K562 (cell line): ENCODE data around the gene UFSP1. TPM values are rescaled to one million over a fixed set of nuclear protein-coding genes. Genes with fewer than 3 reads are reported as not detected.

Experiments used
- DEAF1 ChIP-seq: fragments of 450-650 bp; formaldehyde crosslinking; IDR thresholded peaks from 2 replicates; pipeline ENCODE4 v1.4.0; 2020; ENCODE audit warnings: mild to moderate bottlenecking, moderate library complexity
- GTF2A2 ChIP-seq: IDR thresholded peaks from 2 replicates; pipeline ENCODE4 v1.6.1; 2016; ENCODE audit warnings: mild to moderate bottlenecking, missing genetic modification characterization, missing compliant biosample characterization
- HIVEP1 ChIP-seq: fragments of 250-450 bp; sonication (Bioruptor Pico); IDR thresholded peaks from 2 replicates; pipeline ENCODE4 v1.4.0; 2020; ENCODE audit warnings: mild to moderate bottlenecking
- MLLT1 ChIP-seq, 2 experiments: fragments of 450-650 bp; IDR thresholded peaks; 2 replicates each; pipeline ENCODE4 v1.6.1; 2016
- NEUROD1 ChIP-seq: fragments of 150-350 bp; IDR thresholded peaks from 2 replicates; pipeline ENCODE4 v1.6.1; 2014; ENCODE audit warnings: borderline replicate concordance, low read length, low read depth; ENCODE audit not compliant: partially characterized antibody
- NFIC ChIP-seq: fragments of 450-650 bp; IDR thresholded peaks from 2 replicates; pipeline ENCODE4 v1.6.1; 2017; ENCODE audit warnings: mild to moderate bottlenecking, inconsistent platforms
- NONO ChIP-seq, 2 experiments: fragments of 200-400 bp in 1 of 2; fragments of 450-650 bp in 1 of 2; formaldehyde crosslinking in 1 of 2; IDR thresholded peaks; 2 replicates each; pipeline ENCODE4 v1.6.1; 2017; ENCODE audit warnings: low read depth in 2 of 2, mild to moderate bottlenecking in 2 of 2, moderate library complexity in 2 of 2, low read length in 1 of 2
- PCBP2 ChIP-seq: fragments of 200-400 bp; formaldehyde crosslinking; IDR thresholded peaks from 2 replicates; pipeline ENCODE4 v1.6.1; 2018; ENCODE audit warnings: low read length, low read depth, mild to moderate bottlenecking, moderate library complexity; ENCODE audit not compliant: poor library complexity, severe bottlenecking
- PRPF4 ChIP-seq: fragments of 200-400 bp; formaldehyde crosslinking; IDR thresholded peaks from one replicate; pipeline ENCODE4 v1.6.1; 2017; ENCODE audit warnings: low read length, low read depth, mild to moderate bottlenecking; ENCODE audit not compliant: insufficient read depth, poor library complexity, severe bottlenecking
- STAT5B ChIP-seq: fragments of 250-450 bp; sonication (Bioruptor Pico); IDR thresholded peaks from 2 replicates; pipeline ENCODE4 v1.8.0; 2021; ENCODE audit warnings: mild to moderate bottlenecking, inconsistent platforms
- ZNF12 ChIP-seq: sonication (generic); formaldehyde crosslinking; IDR thresholded peaks from 2 replicates; pipeline ENCODE4 v1.4.0; 2020; ENCODE audit warnings: mild to moderate bottlenecking, missing genetic modification reagents
- ZNF263 ChIP-seq: sonication (generic); formaldehyde crosslinking; IDR thresholded peaks from 2 replicates; pipeline ENCODE4 v1.8.0; 2022; ENCODE audit warnings: mild to moderate bottlenecking, missing genetic modification reagents, borderline replicate concordance
- ZNF511 ChIP-seq: sonication (generic); formaldehyde crosslinking; IDR thresholded peaks from 2 replicates; pipeline ENCODE4 v1.8.0; 2022; ENCODE audit warnings: mild to moderate bottlenecking, missing genetic modification reagents
- ZNF655 ChIP-seq: fragments of 250-450 bp; sonication (Bioruptor Pico); IDR thresholded peaks from 2 replicates; pipeline ENCODE4 v1.5.0; 2021
- polyA plus RNA-seq, 8 experiments: library from polyadenylated mRNA; depleted of rRNA in 4 of 8; stranded (reverse) in 5 of 8; unstranded in 3 of 8; fragments of >200 nt; fragmentation: Nextera tagmentation in 2 of 8; fragmentation: Illumina TruSeq in 1 of 8; extraction: Ambion mirVana in 2 of 8; extraction: Trizol in 1 of 8; gene quantifications; 2 replicates each; pipeline versions ENCODE4 v1.2.1 to v1.2.3, GENCODE V29; 2011 to 2014; ENCODE audit warnings: inconsistent platforms in 1 of 8, missing spikeins in 1 of 8
- total RNA-seq, 7 experiments: library from RNA; depleted of rRNA in 6 of 7; stranded (reverse); fragments of >200 nt in 6 of 7; fragmentation: Illumina TruSeq in 2 of 7; extraction: Trizol in 2 of 7; gene quantifications; 2 replicates each; pipeline versions ENCODE4 v1.2.1 to v1.2.3, GENCODE V29; 2011 to 2021; ENCODE audit warnings: low replicate concordance in 1 of 7
- TF ChIP-seq, protein P1 (sequence below): fragments of 250-450 bp; sonication (Bioruptor Pico); IDR thresholded peaks from 2 replicates; pipeline ENCODE4 v1.6.1; 2021; ENCODE audit warnings: mild to moderate bottlenecking
- TF ChIP-seq, protein P2 (sequence below): sonication (generic); formaldehyde crosslinking; IDR thresholded peaks from 2 replicates; pipeline ENCODE4 v1.8.0; 2022; ENCODE audit warnings: missing genetic modification reagents, mild to moderate bottlenecking, borderline replicate concordance
- TF ChIP-seq, protein P3 (sequence below): fragments of 450-650 bp; IDR thresholded peaks from 2 replicates; pipeline ENCODE4 v1.7.1; 2018; ENCODE audit warnings: mild to moderate bottlenecking, low read depth; ENCODE audit not compliant: partially characterized antibody

UFSP1 gene
- total and polyA plus RNA-seq, 9 of the 15 experiments (the other 6 are each of a cell fraction or from before 2014, with no cell fraction given) = 0.50 to 18.8 (median 2.1) TPM

- TF ChIP-seq DEAF1 (CRISPR knock-in tag) = no peak
- TF ChIP-seq ZNF12 (CRISPR knock-in tag) = no peak
- TF ChIP-seq NEUROD1 = peak; percentile 74
- TF ChIP-seq STAT5B (CRISPR knock-in tag) = no peak
- TF ChIP-seq, protein P1, sequence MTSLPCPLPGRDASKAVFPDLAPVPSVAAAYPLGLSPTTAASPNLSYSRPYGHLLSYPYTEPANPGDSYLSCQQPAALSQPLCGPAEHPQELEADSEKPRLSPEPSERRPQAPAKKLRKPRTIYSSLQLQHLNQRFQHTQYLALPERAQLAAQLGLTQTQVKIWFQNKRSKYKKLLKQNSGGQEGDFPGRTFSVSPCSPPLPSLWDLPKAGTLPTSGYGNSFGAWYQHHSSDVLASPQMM = no peak
- no peak for TF ChIP-seq HIVEP1 (CRISPR knock-in tag)
- TF ChIP-seq ZNF263 (CRISPR knock-in tag) = peak; percentile 10; the same call in 1 of the 2 replicates
- no peak for TF ChIP-seq PRPF4
- TF ChIP-seq GTF2A2 (tag) = no peak
- TF ChIP-seq MLLT1 (IDR thresholded peaks at IDR 0.05) = peak in 1 of 2 experiments; percentile 55; a peak in 1 of 4 replicates
- TF ChIP-seq, protein P2, sequence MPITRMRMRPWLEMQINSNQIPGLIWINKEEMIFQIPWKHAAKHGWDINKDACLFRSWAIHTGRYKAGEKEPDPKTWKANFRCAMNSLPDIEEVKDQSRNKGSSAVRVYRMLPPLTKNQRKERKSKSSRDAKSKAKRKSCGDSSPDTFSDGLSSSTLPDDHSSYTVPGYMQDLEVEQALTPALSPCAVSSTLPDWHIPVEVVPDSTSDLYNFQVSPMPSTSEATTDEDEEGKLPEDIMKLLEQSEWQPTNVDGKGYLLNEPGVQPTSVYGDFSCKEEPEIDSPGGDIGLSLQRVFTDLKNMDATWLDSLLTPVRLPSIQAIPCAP (CRISPR knock-in tag) = no peak
- TF ChIP-seq, protein P3, sequence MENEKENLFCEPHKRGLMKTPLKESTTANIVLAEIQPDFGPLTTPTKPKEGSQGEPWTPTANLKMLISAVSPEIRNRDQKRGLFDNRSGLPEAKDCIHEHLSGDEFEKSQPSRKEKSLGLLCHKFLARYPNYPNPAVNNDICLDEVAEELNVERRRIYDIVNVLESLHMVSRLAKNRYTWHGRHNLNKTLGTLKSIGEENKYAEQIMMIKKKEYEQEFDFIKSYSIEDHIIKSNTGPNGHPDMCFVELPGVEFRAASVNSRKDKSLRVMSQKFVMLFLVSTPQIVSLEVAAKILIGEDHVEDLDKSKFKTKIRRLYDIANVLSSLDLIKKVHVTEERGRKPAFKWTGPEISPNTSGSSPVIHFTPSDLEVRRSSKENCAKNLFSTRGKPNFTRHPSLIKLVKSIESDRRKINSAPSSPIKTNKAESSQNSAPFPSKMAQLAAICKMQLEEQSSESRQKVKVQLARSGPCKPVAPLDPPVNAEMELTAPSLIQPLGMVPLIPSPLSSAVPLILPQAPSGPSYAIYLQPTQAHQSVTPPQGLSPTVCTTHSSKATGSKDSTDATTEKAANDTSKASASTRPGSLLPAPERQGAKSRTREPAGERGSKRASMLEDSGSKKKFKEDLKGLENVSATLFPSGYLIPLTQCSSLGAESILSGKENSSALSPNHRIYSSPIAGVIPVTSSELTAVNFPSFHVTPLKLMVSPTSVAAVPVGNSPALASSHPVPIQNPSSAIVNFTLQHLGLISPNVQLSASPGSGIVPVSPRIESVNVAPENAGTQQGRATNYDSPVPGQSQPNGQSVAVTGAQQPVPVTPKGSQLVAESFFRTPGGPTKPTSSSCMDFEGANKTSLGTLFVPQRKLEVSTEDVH = peak; percentile 64
- peak; percentile 63 for TF ChIP-seq ZNF511
- 0 out of 2 replicates have a peak, but pooled peaks have one; percentile 19 for TF ChIP-seq NFIC
- no peak for TF ChIP-seq NONO (IDR thresholded peaks at IDR 0.05; ENCODE audit: low read depth in 2 of 2, low read length in 1 of 2)
- no peak for TF ChIP-seq PCBP2
- TF ChIP-seq ZNF655 (CRISPR knock-in tag) = no peak
Measured at GRCh38 chr7:100867040-100867775, 22.3 kb downstream of the UFSP1 start, which contains the start of gene TRIP6 (continued).
